GM21723 (cell line): Measurements from ENCODE around the gene NOD1.

ENCODE experiments used
- ATAC-seq: cut with Tn5 transposase; IDR thresholded peaks from one replicate; pipeline ENCODE4 v1.9.1; 2021; ENCODE audit warnings: mild to moderate bottlenecking, moderate library complexity; ENCODE audit not compliant: unreplicated experiment

The NOD1 gene

DNA sequence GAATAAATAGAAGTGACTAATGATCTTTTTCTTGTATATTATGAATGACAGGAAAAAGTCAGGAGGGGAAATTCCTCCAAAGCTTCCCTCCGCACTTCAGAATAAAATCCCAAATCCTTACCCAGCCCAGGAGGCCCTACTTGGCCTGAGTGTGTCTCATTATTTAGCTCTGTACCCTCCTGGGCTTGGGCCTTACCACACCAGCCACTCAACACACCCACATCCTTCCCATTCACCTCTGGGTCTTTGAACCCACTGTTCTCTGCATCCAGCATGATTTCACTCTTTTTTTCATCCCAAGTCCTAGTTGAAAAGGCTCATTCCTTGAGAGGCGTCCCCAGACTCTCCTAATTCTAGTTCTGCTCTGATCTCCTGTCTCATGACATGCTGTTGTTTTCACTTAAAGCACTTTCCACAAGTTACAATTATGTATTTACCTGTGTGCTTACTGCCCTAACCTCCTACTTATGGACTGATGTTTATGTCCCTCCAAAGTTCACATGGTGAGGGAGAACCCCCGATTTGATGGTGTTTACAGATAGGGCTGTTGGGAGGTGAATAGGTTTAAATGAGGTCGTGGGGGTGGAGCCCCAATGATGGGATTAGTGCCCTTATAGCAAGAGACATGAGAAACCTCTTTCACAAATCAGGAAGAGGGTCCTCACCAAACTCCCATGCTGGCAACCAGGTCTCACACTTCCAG lies 6.4 kb downstream of the NOD1 start:
- no peak for ATAC-seq

DNA sequence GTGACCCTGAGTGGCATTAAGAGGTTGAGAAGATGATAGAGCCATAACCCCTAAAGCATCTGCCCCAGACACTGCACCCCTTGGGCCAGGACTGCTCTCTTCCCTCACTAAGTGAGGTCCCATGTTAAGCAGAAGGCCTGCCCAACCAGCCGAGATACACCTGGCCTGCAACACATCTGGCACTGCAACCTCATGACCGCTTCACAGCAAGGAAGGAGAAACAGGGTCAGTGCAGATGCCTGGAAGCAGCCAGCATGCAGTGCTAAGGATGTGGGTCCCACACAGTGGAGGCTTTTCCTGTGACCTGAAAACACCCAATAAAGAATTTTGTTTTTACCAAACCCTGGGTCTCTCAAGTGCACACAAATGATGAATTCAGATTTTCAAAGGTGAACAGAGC lies 7.4 kb downstream of the NOD1 start:
- no peak for ATAC-seq

DNA sequence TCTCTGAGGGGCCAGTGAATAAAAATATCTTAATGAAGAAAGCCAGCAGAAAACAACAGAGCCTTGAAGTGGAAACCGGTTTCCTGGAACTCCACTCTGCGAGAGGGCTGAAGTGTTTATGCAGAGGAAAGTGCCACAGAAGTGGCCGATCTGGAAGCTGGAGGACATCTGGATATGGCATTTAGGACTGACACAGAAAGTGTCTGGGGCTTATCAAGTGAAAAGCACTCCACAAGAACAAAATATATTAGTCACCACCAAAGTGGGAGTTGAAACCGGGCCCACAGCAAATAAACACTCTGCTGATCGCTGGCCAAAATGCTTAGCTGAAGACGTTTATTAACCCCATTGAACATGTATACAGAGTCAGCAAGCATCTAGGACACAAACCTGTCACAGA lies 7.8 kb downstream of the NOD1 start:
- ATAC-seq = no peak

DNA sequence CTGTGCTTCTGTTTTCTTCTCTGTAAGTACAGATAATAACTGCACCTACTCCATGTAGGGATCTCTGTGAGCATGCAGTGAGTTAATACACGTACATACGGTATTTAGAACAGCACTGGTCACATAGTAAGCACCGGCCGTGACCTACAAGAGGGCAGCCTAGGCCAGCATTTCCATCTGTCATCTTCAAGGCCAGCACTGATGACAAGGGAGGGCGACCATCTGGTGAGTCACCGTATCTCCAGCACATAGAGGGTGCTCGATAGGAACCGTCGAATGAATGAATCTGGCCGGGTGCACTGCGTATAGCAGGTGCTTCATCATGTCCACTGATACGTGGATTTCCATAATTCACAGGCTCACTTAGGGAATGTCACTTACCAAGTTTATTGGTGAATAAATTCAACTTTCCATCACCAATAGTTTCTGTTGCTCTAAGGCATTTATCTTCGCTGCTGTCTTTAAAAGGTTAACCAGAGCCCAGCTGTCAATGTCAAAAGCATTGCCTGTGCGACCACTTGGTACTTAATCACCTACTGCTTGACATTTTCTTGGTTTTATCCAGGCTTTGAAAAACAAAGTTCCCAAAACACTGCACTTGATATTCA lies 8.3 kb downstream of the NOD1 start:
- ATAC-seq = no peak

DNA sequence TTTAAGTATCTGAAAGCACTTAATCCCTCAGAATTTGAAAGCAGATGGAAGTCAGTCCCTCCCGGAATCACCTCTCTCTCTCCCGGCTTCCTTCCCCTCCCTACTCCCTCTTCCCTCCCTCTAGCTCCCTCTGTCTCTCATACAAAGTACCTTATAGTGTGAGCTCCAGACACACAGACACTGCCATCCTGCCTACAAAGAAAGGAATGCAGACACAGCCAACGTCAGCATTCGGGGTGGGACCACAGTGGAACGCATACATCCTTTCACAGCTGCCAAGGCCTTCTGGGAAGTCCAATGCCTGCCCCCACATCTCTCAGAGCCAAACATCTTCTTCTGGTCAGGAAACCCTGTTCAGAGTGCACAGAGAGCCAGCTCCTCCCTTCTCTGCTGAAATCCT lies 9.3 kb downstream of the NOD1 start:
- ATAC-seq = no peak

DNA sequence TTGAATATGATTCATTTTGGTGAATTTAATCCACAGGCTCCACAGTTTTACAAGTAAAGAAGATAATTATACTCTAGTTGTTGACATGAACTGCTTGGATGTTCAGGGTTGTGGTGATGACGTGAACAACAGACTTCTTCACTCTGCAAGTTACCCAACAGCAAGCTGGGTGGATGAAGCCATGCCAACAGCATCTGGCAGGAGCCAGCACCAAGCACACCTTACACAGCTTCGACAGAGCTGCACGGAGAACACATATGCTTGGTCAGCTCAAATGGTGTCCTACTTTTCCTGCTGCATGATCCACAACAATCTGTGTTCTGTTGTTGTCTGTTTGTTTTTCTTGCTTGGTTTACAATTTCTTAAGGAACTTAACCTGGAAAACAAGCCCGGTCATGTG lies 9.8 kb downstream of the NOD1 start:
- no peak for ATAC-seq

DNA sequence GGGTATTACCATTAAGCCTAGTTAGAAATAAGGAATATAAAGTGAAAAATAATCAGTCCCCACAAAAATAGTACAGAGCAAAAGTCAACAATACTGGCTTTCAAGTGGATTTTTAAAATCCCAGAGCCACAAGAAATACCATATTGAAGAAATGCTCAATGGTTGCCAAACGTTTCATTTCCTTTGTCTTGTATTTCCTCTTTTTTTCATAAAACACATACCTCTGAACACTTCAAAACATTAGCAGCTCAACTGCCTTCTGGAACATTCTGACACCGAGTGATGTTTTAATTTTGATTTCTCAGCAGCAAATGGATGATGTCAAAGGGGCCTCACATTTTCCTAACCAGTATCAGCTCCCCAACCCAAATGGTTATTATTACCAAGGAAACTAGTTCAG lies 10.5 kb downstream of the NOD1 start:
- no peak for ATAC-seq

DNA sequence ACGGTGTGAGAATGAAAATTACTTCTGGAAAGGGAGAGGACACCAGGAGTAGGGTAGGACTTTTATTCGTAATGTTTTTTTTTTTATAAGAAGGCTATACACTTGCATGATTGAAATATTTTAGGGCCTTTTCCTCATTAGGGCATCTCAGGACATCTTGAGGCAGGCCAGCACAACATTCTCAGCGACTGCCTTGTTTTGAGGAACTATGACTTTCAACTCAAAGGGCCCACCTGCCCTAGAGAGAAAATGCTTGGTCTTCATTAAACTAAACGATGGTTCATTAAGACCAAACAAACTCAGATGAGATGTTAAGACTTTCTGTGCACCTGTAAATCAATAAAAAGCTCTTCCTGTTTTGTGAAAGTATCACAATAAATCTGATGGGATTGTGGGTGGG lies 11.3 kb downstream of the NOD1 start:
- ATAC-seq = no peak

DNA sequence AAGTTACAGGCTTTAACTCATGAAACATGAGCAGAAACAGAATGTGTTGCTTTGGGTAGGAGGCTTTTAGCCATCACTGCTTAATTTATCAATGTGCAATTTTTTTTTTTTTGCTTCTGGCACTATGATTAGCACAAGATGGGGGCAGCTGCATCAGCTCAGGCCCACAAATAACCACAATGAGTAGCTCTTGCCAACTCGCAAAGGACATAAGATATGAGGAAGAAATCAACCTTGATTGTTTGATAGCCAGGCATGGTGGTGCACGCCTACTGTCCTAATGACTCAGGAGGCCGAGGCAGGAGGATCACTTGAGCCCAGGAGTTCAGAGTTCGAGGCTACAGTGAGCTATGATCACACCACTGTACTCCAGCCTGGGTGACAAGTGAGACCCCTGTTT lies 12.3 kb downstream of the NOD1 start:
- no peak for ATAC-seq

DNA sequence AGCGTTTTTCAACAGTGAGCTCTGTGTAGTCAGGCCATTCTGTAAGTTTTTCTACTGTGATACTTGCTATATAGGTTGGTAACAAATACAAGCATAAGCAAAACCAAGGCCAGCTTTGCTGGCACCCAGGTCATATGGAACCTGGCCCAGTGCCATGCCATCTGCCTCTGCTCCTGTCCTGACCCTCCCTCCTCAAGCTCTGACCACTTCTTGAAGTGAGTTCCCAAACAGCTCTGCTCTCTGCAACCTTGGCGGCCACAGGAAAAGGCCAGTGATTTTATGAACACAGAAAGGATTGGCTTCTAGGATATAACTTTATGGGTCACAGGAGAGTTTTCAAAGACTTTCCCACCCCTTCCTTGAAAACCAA lies 12.8 kb downstream of the NOD1 start:
- no peak for ATAC-seq

DNA sequence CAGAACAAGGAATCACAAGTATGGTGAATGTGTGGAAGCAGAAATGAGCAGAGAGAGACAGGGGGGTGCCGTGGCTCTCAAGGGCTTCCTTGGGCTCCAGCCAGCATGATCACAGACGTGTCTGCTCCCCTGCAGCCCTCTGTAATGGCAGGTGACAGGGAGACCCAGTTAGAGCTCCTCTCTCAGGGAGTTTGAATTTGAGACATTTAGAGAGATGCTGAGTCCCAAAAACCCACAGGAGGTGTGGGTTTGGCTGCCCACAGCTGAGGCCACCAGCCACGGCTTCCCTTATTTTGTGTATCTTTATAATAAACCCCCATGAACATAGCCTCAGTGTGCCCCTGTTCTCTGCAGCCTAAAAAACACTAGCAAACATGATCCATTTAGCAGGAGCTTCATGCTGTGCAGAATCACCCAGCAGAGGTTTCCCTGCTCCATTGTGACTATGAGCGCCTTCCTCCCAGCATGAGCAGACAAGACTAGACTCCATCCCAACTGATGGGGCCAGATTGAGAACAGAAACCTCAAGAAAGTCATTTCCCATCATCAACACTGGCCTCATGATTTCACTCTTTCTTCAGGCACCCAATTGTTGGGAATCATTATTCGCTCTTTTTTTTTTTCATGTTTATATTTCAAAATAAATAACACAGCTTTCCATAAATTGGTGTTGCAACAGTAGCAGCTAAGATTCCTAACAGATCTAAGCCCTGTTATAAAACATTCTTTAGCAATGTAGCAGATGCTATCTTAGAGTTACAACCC lies 13.4 kb downstream of the NOD1 start:
- no peak for ATAC-seq

DNA sequence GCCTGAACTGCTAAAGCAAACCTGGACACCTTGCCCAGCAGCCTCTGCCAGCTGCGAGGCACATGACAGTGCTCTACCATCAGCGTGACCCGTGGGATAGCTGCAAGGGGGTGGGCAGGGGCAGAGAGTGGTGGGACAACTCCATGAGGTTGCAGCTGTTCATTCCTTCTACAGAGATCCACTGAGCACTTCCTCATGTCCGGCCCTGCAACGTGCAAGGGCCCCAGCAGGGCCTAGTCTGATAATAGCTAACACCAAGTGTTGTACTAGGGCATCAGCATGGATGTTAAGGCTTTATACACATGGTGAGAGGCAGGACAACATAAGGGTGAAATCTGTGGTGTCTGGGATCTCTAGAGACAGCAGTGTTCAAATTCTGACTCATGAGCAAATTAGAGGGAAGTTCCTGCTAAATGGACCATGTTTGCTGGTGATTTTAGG lies 14.3 kb downstream of the NOD1 start:
- ATAC-seq = no peak

DNA sequence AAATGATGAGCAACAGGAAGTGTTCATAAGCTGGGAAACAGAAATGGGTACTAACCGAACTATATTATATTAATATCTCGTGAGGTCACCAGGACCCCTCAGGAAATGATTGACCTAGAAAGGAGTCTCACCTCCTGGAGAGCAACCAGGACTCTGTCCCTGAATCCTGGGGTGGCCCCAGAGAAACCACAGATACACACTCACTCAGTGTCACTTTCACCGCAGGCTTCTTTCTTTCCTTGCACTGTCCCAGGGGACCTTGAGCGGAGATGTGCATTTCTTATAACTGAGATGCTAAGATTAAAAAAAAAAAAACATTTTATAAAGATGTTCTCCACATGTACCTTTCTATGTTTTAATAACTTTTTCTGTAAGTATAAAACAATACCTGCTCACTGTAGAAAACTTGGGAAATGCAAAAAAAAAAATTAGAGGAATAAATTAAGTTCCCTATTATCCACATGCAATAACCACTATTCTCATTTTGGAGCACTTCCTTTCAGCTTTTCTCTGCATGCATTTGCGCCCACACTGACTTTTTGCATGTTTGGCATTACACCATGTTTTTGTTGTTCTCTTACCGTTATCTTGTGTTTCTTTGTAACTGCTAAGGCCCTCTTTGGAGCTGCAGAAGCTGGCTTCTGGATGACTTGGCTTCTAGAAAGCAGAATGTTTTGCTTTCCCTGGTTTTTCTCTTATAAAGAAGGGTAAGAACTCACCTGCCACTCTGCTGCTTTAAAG lies 15.0 kb downstream of the NOD1 start:
- peak; percentile 58 for ATAC-seq

DNA sequence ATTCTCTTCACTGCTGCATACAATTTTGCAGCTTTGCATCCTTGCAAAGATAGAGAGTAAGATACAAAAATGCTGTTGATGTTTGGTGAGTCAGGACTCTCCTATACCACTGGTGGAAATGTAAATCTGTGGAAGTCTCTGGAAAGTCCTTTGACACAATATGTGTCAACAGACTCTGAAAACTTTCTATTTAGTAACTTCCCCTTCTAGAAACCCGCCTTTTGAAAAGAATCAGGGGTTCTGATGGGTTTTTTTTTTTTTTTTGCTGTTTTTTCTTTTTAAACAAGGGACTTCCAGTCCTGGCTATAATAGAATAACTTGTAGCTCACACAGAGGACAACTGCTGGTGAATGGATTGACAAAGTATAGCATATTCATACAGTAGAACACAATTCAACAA lies 16.4 kb downstream of the NOD1 start:
- no peak for ATAC-seq

DNA sequence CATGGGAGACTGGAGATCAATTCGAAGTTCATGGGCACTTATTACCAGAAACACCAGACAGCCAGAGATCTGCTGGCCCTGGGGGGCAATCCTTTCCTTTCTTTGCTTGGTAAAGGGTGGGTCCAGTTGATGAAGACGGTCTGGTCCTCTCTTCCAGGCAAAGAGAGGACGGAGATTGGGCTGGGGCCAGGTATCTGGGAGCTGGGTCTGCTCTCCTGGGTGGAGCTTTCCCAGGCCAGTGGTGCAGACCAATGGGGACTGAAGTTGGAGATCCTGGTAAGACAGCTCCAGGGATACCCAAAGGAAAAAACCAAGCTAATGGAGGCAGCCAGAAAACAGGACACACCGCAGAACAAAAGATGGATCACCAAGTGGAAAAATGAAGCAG lies 18.3 kb downstream of the NOD1 start:
- ATAC-seq = no peak

DNA sequence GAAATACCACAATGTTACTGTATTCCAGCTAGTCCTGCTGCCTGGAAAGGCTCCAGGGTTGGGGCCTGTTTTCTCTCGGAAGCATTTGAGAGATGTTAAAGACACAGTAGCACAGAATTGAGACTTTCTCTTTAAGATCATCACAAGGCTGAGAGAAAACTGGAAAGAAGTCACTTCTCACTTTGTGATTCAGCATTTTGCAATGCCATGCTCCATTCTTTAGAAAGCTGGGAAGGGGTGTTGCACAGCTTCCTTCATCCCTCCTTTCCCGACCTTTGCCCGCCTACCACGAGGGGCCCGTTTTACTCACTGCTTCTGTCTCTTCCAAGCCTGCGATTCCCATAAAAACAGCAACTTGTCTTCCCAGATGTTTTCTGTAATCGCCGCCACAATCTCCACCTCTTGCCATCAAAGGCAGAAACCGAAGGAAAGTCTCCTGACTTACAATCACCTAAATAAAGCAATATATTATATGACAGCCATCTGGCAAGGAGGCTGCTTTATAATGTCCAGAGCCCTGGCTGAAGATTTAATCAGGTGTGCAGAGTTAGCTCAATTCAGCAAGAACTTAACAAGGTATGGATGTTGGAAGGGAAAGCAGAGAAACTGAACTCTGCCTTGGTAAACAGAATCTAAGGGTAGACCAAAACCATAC lies 18.9 kb downstream of the NOD1 start:
- no peak for ATAC-seq

DNA sequence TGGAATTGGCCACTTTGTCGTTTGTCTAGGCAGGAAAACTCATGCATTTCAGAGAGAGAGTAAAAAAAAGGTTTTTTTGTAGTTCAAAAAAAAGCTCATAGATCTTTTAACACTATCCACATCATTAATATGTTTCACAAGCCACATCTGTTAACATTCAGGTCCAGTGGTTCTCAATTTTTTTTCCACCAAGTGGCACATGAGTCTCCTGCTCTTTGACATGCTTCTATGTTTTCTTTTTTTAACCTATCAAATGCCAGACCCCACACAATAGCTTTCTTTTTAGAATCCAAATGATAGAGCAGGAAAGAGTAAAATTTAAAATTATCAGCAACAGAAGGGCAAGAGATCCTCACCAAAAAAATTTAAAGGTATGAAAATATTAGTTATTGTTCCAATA lies 20.3 kb downstream of the NOD1 start:
- ATAC-seq = no peak

DNA sequence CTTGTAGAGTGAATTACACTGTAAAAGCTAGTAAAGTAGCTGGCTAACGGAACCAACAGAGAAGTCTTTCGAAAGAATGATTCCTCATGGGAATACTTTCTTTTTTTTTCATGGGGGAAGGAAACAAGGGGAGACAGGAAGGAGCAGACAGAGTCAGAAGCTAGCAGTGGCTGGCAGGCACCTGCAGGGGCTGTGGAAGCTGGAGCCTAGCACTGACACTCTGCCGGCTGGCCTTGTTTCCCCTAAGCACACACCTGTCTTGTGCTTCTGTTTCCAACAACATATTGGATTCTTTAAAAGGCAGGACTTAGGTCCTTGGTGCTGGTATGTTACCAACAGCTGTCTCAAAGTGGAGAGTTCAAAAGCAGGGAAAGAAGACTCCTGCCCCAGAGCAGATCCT lies 24.7 kb downstream of the NOD1 start:
- ATAC-seq = no peak

DNA sequence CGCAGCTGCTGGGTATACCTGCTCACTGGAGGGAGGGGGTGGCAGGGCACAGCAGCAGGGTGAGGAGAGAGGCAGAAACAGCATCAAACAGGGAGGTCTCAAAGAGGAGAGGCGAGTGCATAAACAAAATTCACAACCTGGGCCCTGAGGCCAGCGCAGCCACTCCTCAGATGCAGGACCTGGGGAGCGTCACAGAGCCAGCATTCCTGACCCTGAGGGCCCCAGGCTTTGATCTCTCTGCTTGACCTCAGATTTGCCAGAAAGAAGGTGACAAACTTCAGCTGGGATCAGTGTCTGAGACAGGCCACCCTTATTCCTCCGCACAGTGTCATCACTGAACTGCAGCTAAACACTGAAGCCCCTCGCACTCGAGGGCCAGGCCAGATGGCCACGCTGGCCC lies 25.6 kb downstream of the NOD1 start:
- ATAC-seq = no peak

DNA sequence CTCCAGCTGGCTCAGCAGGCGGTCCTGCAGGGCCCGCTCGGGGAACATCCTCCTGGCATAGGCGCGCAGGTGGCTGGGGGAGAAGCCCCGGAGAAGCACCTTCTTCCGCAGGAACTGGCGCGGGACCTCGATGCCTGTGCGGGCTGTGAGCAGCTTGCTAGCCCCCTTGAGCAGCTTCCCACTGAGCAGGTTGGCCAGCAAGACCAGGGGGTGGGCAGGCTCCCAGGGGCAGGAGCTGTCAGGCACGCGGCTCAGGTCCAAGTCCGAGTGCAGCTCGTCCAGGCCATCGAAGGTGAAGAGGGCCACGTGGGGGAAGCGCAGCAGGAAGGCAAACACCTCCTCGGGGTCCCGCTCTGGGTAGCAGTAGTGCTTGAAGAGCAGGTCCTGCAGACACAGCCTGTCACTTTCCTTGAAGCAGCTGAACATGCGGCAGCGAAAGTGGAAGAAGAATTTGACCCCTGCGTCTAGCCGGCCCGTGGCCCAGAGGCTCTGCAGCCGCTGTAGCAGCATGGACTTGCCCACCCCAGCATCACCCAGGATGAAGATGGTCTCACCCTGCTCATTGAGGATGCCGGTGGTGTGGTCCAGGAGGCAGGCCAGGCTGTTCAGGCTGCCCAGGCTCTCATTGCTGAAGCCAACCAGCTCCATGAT lies 26.2 kb downstream of the NOD1 start:
- no peak for ATAC-seq
